PC-3 (cell line): ENCODE results near the gene PDCD11. TPM values are rescaled to one million over a fixed set of nuclear protein-coding genes. Genes with fewer than 3 reads are reported as not detected.

ENCODE experiments used
- ATAC-seq: fragments of 200-7000 bp; cut with Tn5 transposase; 2 replicates; pipeline ENCODE4 v1.9.1; 2020; ENCODE audit warnings: mild to moderate bottlenecking, moderate library complexity
- BruUV-seq: library from RNA; stranded (reverse); fragments of 400-500 nt; replicated peaks from 2 replicates; lab custom pipeline; 2021; lab: Mats Ljungman, UMichigan
- CTCF ChIA-PET: fragments of 300-600 bp; sonication (Branson Sonifier 250); formaldehyde crosslinking; loops from one replicate; lab custom pipeline; 2022; ENCODE audit warnings: antibody characterized with exemption; lab: Charles Lee
- POLR2A ChIA-PET: fragments of 300-600 bp; sonication (Branson Sonifier 250); formaldehyde crosslinking; loops from one replicate; lab custom pipeline; 2022; ENCODE audit warnings: antibody characterized with exemption; ENCODE audit not compliant: unreplicated experiment; lab: Charles Lee
- DNase-seq: peaks from one replicate; pipeline ENCODE4 v3.0.0-alpha.2; 2015
- H2AFZ ChIP-seq: fragments of 300-600 bp; sonication (generic); 2 replicates; pipeline ENCODE4 v1.6.0; 2016; ENCODE audit warnings: antibody characterized with exemption, low read length
- H3F3A ChIP-seq: fragments of 300-600 bp; sonication (generic); one replicate; pipeline ENCODE4 v1.6.0; 2017; ENCODE audit warnings: antibody characterized with exemption, low read length, control low read depth, mild to moderate bottlenecking; ENCODE audit not compliant: unreplicated experiment
- H3K27ac ChIP-seq: fragments of 300-600 bp; sonication (generic); 2 replicates; pipeline ENCODE4 v1.5.1; 2016; ENCODE audit warnings: mild to moderate bottlenecking, low read length
- H3K27me3 ChIP-seq: fragments of 300-600 bp; sonication (generic); 2 replicates; pipeline ENCODE4 v1.6.1; 2016; ENCODE audit warnings: low read length, mixed read lengths
- H3K36me3 ChIP-seq: fragments of 300-600 bp; sonication (generic); 2 replicates; pipeline ENCODE4 v1.6.1; 2016; ENCODE audit warnings: low read depth, mixed run types, low read length, mixed read lengths
- H3K4me1 ChIP-seq: fragments of 300-600 bp; sonication (generic); 2 replicates; pipeline ENCODE4 v1.5.1; 2016; ENCODE audit warnings: low read length; ENCODE audit not compliant: insufficient read depth
- H3K4me2 ChIP-seq: fragments of 300-600 bp; sonication (generic); 2 replicates; pipeline ENCODE4 v1.6.0; 2016; ENCODE audit warnings: low read length
- H3K4me3 ChIP-seq: fragments of 300-600 bp; sonication (generic); 2 replicates; pipeline ENCODE4 v1.5.1; 2016; ENCODE audit warnings: mild to moderate bottlenecking, low read length, mixed read lengths
- H3K79me2 ChIP-seq: fragments of 300-600 bp; sonication (generic); 2 replicates; pipeline ENCODE4 v1.6.1; 2017; ENCODE audit warnings: low read length, mixed read lengths
- H3K9ac ChIP-seq: fragments of 300-600 bp; sonication (generic); 2 replicates; pipeline ENCODE4 v1.6.0; 2016; ENCODE audit warnings: mild to moderate bottlenecking, low read length
- H3K9me2 ChIP-seq: fragments of 300-600 bp; sonication (generic); replicated peaks from 2 replicates; pipeline ENCODE4 v1.6.1; 2016; ENCODE audit warnings: mixed run types, low read length, mixed read lengths
- H3K9me3 ChIP-seq: fragments of 300-600 bp; sonication (generic); 2 replicates; pipeline ENCODE4 v1.6.1; 2016; ENCODE audit warnings: low read length, mixed read lengths
- H4K20me1 ChIP-seq: fragments of 300-600 bp; sonication (generic); 2 replicates; pipeline ENCODE4 v1.6.1; 2016; ENCODE audit warnings: low read length, mixed read lengths
- EZH2 ChIP-seq: fragments of 300-600 bp; sonication (generic); IDR thresholded peaks from one replicate; pipeline ENCODE4 v1.6.1; 2017; ENCODE audit warnings: antibody characterized with exemption, mild to moderate bottlenecking, low read length; ENCODE audit not compliant: unreplicated experiment
- EZH2phosphoT487 ChIP-seq: fragments of 300-600 bp; sonication (generic); IDR thresholded peaks from 2 replicates; pipeline ENCODE4 v1.6.1; 2018; ENCODE audit warnings: mild to moderate bottlenecking, antibody characterized with exemption, low read length, borderline replicate concordance
- intact Hi-C: fragments of 100-400 bp; cut with micrococcal nuclease; formaldehyde crosslinking; loops from 2 replicates; pipeline ENCODE4 v1.9.0; 2023
- total RNA-seq: library from RNA; depleted of rRNA; stranded (reverse); fragments of >200 nt; gene quantifications from 2 replicates; pipeline ENCODE4 v1.2.3, GENCODE V29; 2014
- TF ChIP-seq, protein P1 (sequence below): fragments of 300-600 bp; sonication (generic); conservative IDR thresholded peaks from 2 replicates; pipeline ENCODE4 v1.5.1; 2017; ENCODE audit warnings: antibody characterized with exemption, low read depth, mild to moderate bottlenecking, low read length

Gene PDCD11
- total RNA-seq, 1 experiment from 2014 or later, result 41.9 TPM

DNA sequence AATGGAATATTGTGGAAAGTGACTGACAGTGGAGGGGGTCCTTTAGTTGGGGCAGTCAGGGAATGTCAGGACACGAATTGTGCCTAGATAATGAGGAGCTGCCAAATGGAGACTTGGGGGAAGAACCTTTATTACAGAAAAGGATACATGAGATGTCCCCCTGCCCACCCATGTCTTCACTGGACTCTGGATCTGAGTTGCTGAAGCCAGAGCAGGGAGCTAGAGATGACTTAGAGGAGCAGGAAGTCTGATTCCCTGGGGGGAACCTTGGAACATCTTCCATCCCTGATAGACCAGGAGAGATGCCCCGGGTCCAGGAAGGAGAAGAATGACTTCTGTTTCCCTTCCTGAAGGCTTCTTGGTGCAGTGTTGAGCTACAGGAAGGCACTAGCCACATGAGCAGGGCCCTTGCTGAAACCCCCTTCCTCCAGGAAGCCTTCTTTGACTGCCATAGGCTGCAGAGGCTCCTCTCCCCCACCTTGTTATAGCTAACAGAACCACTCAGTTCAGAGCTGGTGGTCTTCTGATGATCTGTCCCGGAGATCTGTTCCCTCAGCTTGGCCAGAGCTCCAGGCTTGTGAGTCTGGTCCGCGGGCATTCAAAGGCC is 96.3 kb downstream of the PDCD11 start:
- Histone ChIP-seq H3K27ac (no peak overlapping the region), H3K79me2 (no peaks in the 10 kb centered on the region), H3K4me3 (no peak overlapping the region), H3K36me3 (no peaks in the 10 kb centered on the region), H2AFZ (no peak overlapping the region), H3K4me1 (peaks cover 9% of the 10 kb centered on the region), H3K9ac (no peak overlapping the region), H4K20me1 (no peaks in the 10 kb centered on the region), H3K4me2 (no peak overlapping the region), H3K9me2 (no peaks in the 10 kb centered on the region), H3K9me3 (no peaks in the 10 kb centered on the region), H3F3A (no peaks in the 10 kb centered on the region), H3K27me3 (peaks cover 23% of the 10 kb centered on the region)
- TF ChIP-seq, protein P1, sequence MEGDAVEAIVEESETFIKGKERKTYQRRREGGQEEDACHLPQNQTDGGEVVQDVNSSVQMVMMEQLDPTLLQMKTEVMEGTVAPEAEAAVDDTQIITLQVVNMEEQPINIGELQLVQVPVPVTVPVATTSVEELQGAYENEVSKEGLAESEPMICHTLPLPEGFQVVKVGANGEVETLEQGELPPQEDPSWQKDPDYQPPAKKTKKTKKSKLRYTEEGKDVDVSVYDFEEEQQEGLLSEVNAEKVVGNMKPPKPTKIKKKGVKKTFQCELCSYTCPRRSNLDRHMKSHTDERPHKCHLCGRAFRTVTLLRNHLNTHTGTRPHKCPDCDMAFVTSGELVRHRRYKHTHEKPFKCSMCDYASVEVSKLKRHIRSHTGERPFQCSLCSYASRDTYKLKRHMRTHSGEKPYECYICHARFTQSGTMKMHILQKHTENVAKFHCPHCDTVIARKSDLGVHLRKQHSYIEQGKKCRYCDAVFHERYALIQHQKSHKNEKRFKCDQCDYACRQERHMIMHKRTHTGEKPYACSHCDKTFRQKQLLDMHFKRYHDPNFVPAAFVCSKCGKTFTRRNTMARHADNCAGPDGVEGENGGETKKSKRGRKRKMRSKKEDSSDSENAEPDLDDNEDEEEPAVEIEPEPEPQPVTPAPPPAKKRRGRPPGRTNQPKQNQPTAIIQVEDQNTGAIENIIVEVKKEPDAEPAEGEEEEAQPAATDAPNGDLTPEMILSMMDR, result no peak
- no peak for TF ChIP-seq EZH2phosphoT487
- TF ChIP-seq EZH2, result no peak
- intact Hi-C loops, result loop anchor here (5.0 kb wide), 1 partner anchor 100 kb away; no protein-coding TSS in a partner anchor
- DNase-seq (no peak), ATAC-seq (no peak)
- BruUV-seq, result no TSS peak
- ChIA-PET CTCF (no interaction called here), POLR2A (no interaction called here)

DNA sequence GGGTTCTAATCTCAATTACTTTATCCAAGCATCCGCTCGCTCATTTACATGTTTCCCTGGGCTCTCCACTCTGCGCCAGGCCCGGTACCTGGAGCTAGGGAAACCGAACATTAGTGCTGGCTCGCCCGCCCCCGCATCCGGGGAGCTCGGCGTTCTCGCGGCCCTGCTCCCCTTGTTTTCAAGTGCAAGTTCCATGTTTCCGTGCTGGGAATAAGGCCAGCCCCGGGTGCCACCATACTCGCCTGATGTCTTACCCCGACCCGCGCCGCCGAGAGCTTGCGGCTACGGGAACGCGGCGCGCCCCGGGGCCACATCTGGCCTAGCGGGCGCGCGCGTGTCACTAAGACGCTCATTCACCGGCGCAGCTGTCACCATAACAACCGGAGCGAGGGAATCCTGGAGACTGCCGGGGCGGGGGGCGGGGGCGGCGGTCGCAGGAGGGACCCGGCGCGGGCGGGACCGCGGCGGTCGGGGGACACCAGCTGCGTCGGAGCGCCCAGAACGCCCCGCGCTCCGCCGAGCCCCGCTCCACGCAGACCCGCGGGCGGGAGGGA is 97.0 kb downstream of the PDCD11 start, which contains the start of gene NEURL1:
Gene NEURL1, plus strand, starts transcription at position 344 of the 554 bp plus-strand sequence. CDS start 683 bp downstream, outside the sequence.
- intact Hi-C loops, result loop anchor here (5.0 kb wide), 1 partner anchor 99 kb away; no protein-coding TSS in a partner anchor

More for the DNA sequence above, 97.0 kb downstream of the PDCD11 start, which contains the start of gene NEURL1:
- ChIA-PET POLR2A (no interaction called here), CTCF (no interaction called here)
- Histone ChIP-seq H3K27me3 (peaks cover 23% of the 10 kb centered on the region), H3K4me3 (peak within 1 kb of the TSS; percentile 61), H3K4me1 (peaks cover 9% of the 10 kb centered on the region), H3K9me2 (no peaks in the 10 kb centered on the region), H3K27ac (no peak within 1 kb of the TSS), H4K20me1 (no peaks in the 10 kb centered on the region), H3K36me3 (no peaks in the 10 kb centered on the region), H3K9ac (no peak within 1 kb of the TSS), H3F3A (no peaks in the 10 kb centered on the region), H3K79me2 (no peaks in the 10 kb centered on the region), H3K9me3 (no peaks in the 10 kb centered on the region), H3K4me2 (peak within 1 kb of the TSS; percentile 77), H2AFZ (peak within 1 kb of the TSS; percentile 57; the same call in 1 of the 2 replicates)
- DNase-seq (no peak), ATAC-seq (no peak)
- no peak for TF ChIP-seq EZH2
- TF ChIP-seq EZH2phosphoT487, result no peak
- TF ChIP-seq, protein P1, result no peak
- no TSS peak for BruUV-seq
